Measurements from ENCODE around the gene ATP10A.

ATP10A gene

GRCh38 chr15:25684521-25685431 is 178.4 kb downstream of the ATP10A start:
- no peak overlapping the region for H3K4me3 ChIP-seq (ENCODE audit: low read depth, low read length)
- peak; percentile 89 for DNase-seq (ENCODE audit: low read depth, low spot score)
- in situ Hi-C loops (cut with HindIII; ENCODE audit: low sequenced_read_pairs) = no loop called here
- TF ChIP-seq, protein P1, sequence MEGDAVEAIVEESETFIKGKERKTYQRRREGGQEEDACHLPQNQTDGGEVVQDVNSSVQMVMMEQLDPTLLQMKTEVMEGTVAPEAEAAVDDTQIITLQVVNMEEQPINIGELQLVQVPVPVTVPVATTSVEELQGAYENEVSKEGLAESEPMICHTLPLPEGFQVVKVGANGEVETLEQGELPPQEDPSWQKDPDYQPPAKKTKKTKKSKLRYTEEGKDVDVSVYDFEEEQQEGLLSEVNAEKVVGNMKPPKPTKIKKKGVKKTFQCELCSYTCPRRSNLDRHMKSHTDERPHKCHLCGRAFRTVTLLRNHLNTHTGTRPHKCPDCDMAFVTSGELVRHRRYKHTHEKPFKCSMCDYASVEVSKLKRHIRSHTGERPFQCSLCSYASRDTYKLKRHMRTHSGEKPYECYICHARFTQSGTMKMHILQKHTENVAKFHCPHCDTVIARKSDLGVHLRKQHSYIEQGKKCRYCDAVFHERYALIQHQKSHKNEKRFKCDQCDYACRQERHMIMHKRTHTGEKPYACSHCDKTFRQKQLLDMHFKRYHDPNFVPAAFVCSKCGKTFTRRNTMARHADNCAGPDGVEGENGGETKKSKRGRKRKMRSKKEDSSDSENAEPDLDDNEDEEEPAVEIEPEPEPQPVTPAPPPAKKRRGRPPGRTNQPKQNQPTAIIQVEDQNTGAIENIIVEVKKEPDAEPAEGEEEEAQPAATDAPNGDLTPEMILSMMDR (IDR thresholded peaks at IDR 0.05; ENCODE audit: low read depth, low read length) = no peak

DNA sequence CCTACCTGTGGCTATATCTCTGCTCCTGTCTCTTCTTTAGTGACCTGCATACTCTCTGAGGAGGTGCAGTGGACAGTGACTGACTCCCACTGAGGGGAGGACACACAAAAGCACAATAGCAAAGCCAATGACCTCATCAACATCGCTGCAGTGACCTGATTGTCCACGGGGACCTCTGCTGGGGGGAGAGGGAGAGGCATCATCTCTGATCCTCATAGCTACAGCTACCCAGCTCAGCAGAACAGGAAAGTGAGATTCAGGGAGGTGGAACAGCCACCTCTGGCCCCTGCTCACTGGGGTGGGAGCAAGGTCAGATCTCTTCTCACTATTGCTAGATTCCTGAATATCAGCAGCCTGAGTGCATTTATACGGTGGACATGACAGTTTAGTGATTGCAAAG is 179.2 kb downstream of the ATP10A start:
- in situ Hi-C loops (cut with HindIII; ENCODE audit: low sequenced_read_pairs) = no loop called here
- TF ChIP-seq, protein P1 (IDR thresholded peaks at IDR 0.05; ENCODE audit: low read depth, low read length) = no peak
- no peak for DNase-seq (ENCODE audit: low read depth, low spot score)
- H3K4me3 ChIP-seq (ENCODE audit: low read depth, low read length) = no peak overlapping the region

DNA sequence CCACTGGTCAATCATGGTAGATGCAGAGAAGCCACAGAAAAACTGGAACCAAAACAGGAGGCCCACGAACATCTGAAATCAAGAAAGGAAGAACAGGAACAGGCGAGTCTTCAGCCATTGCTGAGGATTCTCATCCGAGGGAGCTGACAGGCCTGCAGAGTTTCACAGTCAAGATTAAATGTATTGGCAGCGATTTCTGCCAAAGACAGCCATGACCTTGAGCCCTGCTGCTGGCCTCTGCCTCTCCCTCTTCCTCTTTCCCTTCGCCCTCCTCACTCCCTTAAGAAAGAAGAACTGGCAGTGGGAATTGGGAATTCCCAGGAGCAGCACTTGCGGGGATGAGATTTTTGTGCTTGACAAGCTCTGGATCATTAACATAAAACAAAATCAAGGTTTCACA is 179.7 kb downstream of the ATP10A start:
- no peak overlapping the region for H3K4me3 ChIP-seq (ENCODE audit: low read depth, low read length)
- in situ Hi-C loops (cut with HindIII; ENCODE audit: low sequenced_read_pairs) = no loop called here
- DNase-seq (ENCODE audit: low read depth, low spot score) = no peak
- TF ChIP-seq, protein P1 (IDR thresholded peaks at IDR 0.05; ENCODE audit: low read depth, low read length) = no peak

- in situ Hi-C loops (cut with HindIII; ENCODE audit: low sequenced_read_pairs) = no loop called here
- no peak for DNase-seq (ENCODE audit: low read depth, low spot score)
- TF ChIP-seq, protein P1 (IDR thresholded peaks at IDR 0.05; ENCODE audit: low read depth, low read length) = no peak
- H3K4me3 ChIP-seq (ENCODE audit: low read depth, low read length) = no peak overlapping the region
These were observed 180.8 kb downstream of the ATP10A start for GRCh38 chr15:25682340-25682739.

DNA sequence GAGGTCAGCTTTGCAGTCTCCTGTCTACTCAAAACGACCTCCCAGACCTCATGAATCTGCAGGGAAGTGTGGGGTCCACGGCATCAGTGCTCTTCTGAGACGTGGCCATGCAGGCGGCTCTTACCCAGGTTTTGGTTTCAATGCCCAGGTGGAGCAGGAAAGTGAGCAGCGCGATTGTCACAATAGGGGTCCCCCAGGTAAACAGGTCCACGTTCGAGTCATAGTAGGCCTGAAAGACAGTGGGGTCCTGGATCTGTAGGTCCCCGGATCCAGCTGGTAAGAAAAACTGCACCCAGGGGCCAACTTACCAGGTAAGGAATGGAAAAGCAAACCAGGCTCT is 182.5 kb downstream of the ATP10A start:
- TF ChIP-seq, protein P1 (IDR thresholded peaks at IDR 0.05; ENCODE audit: low read depth, low read length) = no peak
- no peak overlapping the region for H3K4me3 ChIP-seq (ENCODE audit: low read depth, low read length)
- DNase-seq (ENCODE audit: low read depth, low spot score) = no peak
- in situ Hi-C loops (cut with HindIII; ENCODE audit: low sequenced_read_pairs) = no loop called here

- H3K4me3 ChIP-seq (ENCODE audit: low read depth, low read length) = no peak overlapping the region
- DNase-seq (ENCODE audit: low read depth, low spot score) = no peak
- in situ Hi-C loops (cut with HindIII; ENCODE audit: low sequenced_read_pairs) = no loop called here
- TF ChIP-seq, protein P1 (IDR thresholded peaks at IDR 0.05; ENCODE audit: low read depth, low read length) = no peak
These were observed 183.0 kb downstream of the ATP10A start for GRCh38 chr15:25679964-25680685.
